ENCODE data around the gene SDC4.

DNA sequence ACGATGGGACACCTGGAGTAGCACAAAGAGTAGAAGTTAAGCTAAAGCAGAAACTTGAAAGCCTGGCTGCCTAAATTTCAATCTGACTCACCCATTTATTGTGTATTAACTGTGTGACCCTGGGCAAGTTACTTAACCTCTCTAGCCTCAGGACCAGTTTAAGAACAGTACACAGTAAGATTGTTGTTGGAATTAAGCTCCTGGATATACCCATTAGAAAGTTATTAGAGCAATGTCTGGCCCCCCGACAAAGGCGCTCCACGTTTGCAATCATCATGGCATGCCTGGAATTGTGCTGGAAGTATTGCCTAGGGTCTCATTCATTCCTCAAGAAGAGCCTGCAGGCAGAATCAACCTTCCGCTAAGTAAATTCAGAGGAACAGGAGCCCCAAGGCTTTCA is 1.4 kb downstream of the SDC4 start:
- TF ChIP-seq, protein P1, sequence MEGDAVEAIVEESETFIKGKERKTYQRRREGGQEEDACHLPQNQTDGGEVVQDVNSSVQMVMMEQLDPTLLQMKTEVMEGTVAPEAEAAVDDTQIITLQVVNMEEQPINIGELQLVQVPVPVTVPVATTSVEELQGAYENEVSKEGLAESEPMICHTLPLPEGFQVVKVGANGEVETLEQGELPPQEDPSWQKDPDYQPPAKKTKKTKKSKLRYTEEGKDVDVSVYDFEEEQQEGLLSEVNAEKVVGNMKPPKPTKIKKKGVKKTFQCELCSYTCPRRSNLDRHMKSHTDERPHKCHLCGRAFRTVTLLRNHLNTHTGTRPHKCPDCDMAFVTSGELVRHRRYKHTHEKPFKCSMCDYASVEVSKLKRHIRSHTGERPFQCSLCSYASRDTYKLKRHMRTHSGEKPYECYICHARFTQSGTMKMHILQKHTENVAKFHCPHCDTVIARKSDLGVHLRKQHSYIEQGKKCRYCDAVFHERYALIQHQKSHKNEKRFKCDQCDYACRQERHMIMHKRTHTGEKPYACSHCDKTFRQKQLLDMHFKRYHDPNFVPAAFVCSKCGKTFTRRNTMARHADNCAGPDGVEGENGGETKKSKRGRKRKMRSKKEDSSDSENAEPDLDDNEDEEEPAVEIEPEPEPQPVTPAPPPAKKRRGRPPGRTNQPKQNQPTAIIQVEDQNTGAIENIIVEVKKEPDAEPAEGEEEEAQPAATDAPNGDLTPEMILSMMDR (IDR thresholded peaks at IDR 0.05) = no peak
- no peak for TF ChIP-seq POLR2AphosphoS5 (IDR thresholded peaks at IDR 0.05)
- TF ChIP-seq POLR2A (IDR thresholded peaks at IDR 0.05) = no peak

Data from stomach (tissue), 4 donors.